ENCODE data around the gene ANKRD44. TPM values are rescaled to one million over a fixed set of nuclear protein-coding genes. Genes with fewer than 3 reads are reported as not detected.

ANKRD44 gene
- total and polyA plus RNA-seq, 4 experiments from 2014 or later: 51.5 to 248 (median 158) TPM

DNA sequence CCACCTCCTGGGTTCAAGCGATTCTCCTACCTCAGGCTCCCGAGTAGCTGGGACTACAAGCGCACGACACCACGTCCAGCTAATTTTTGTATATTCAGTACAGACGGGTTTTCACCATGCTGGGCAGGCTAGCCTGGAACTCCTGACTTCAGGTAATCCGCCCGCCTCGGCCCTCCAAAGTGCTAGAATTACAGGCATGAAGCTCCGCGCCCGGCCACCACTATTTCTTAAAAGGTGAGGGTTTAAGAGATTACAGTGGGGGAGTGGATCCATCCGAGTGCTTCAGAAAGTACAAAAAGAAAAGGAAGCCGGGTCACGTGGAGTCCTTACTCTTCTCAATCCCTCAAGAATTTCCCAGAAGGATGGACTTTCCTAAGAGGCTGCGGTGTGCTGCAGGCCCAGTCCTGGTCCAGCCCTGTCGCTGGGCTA, 146.9 kb downstream of the ANKRD44 start:
- Mint-ChIP-seq H3K4me3 (no peak overlapping the region), H3K27me3 (no peaks in the 10 kb centered on the region), H3K9me3 (no peaks in the 10 kb centered on the region), H3K4me1 (peaks cover 70 to 93% (median 79%) of the 10 kb centered on the region in 4 donors), H3K27ac (peak overlapping the region in 4 of 7 donors; percentile 30 to 81 (median 50)), H3K36me3 (peaks cover 17 to 36% of the 10 kb centered on the region in 2 donors)
- POLR2A ChIA-PET (ENCODE audit: partially characterized antibody): interaction anchor here (1.6 kb wide), 1 partner anchor 17 kb away, joined by 4 read pairs; no protein-coding TSS in a partner anchor
- Histone ChIP-seq H3K27ac (ENCODE audit: low read depth, low read length) (no peak overlapping the region), H3K9me3 (ENCODE audit: control insufficient read depth in 1 of 2, low read length in 2 of 2) (no peaks in the 10 kb centered on the region), H3K36me3 (ENCODE audit: insufficient read depth, low read length) (peaks cover 4% of the 10 kb centered on the region), H3K27me3 (ENCODE audit: insufficient read depth, low read length) (no peaks in the 10 kb centered on the region), H3K4me1 (ENCODE audit: insufficient read depth, low read length) (peaks cover 97% of the 10 kb centered on the region), H3K4me3 (ENCODE audit: low read length in 2 of 2) (no peak overlapping the region)
- CTCF ChIA-PET (ENCODE audit: partially characterized antibody): interaction anchor here (3.0 kb wide), 1 partner anchor 26 kb away, joined by 10 read pairs; no protein-coding TSS in a partner anchor
- intact Hi-C loops (cut with micrococcal nuclease): no loop called here
- no peak for DNase-seq

DNA sequence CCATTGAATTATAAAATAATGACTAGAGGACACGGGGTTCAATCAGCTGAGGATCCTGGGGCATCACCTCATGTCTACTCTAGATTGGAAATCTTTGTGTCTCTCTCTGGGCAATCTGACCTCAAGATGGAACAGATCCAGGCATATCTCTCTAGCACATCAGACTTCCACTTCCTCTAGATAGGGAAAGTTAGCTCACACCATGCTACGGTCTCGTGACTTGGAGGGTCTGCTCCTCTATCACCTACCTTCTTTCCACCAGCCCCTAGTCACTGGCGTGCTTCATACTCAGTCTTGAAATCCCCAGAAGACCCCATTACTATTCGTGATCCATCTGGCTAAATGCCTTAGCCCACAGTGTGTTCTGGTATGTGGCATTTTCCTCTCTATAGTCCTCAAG, 148.8 kb downstream of the ANKRD44 start:
- H3K27ac ChIP-seq (ENCODE audit: low read depth, low read length): no peak overlapping the region
- H3K36me3 Mint-ChIP-seq: peaks cover 17 to 44% of the 10 kb centered on the region in 2 donors
- no peaks in the 10 kb centered on the region for H3K27me3 Mint-ChIP-seq
- peaks cover 64 to 87% (median 75%) of the 10 kb centered on the region in 4 donors for H3K4me1 Mint-ChIP-seq
- intact Hi-C loops (cut with micrococcal nuclease): no loop called here
- peaks cover 80% of the 10 kb centered on the region for H3K4me1 ChIP-seq (ENCODE audit: insufficient read depth, low read length)
- ChIA-PET POLR2A (ENCODE audit: partially characterized antibody) (interaction anchor here (0.9 kb wide), 1 partner anchor 30 kb away, joined by 3 read pairs; no protein-coding TSS in a partner anchor), CTCF (ENCODE audit: partially characterized antibody) (interaction anchor here (1.0 to 3.0 kb wide), 6 partner anchors 13 to 70 kb away, joined by 3 to 10 read pairs (median 3); no protein-coding TSS in a partner anchor)
- no peak overlapping the region for H3K4me3 ChIP-seq (ENCODE audit: low read length in 2 of 2)
- H3K9me3 ChIP-seq (ENCODE audit: control insufficient read depth in 1 of 2, low read length in 2 of 2): no peaks in the 10 kb centered on the region
- DNase-seq: no peak
- H3K27me3 ChIP-seq (ENCODE audit: insufficient read depth, low read length): no peaks in the 10 kb centered on the region
- H3K36me3 ChIP-seq (ENCODE audit: insufficient read depth, low read length): no peaks in the 10 kb centered on the region
- peak overlapping the region in 5 of 8 donors; percentile 0 to 69 (median 17) for H3K4me3 Mint-ChIP-seq
- peak overlapping the region; percentile 10 to 91 (median 72) for H3K27ac Mint-ChIP-seq
- peaks cover 0 to 2% (median 0%) of the 10 kb centered on the region in 8 donors for H3K9me3 Mint-ChIP-seq

DNA sequence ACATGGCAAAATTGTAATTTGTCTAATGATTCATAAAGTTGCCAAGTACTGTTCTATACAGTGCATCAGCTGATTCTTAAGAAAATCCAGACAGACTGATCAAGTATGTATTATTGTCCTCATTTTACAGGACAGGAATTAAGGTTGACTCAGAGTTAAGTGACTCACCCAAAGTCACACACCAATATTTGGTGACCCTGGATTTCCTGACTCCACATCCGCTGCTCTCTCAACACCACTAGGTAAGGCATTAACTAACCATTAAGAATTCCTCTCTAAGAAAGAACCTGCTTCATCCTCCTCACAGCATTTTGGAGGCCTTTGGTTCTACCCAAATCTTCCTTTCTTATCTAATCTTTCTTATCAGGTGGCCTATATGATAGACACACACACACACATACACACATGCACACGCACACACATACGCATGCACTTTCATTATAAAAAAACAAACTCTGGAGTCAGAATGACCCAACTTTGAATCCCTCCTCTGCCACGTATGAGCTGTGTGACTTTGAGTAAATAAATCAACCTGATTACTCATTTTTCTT, 150.8 kb downstream of the ANKRD44 start:
- peaks cover 0 to 6% (median 2%) of the 10 kb centered on the region in 8 donors for H3K9me3 Mint-ChIP-seq
- H3K4me3 Mint-ChIP-seq: peak overlapping the region in 6 of 8 donors; percentile 10 to 65 (median 44)
- intact Hi-C loops (cut with micrococcal nuclease): no loop called here
- H3K4me1 Mint-ChIP-seq: peaks cover 65 to 82% (median 74%) of the 10 kb centered on the region in 4 donors
- peaks cover 23 to 42% of the 10 kb centered on the region in 2 donors for H3K36me3 Mint-ChIP-seq
- ChIA-PET CTCF (ENCODE audit: partially characterized antibody) (interaction anchor here (0.6 to 2.6 kb wide), 7 partner anchors 9 to 47 kb away, joined by 3 to 15 read pairs (median 3); no protein-coding TSS in a partner anchor), POLR2A (ENCODE audit: partially characterized antibody) (interaction anchor here (1.4 to 1.5 kb wide), 3 partner anchors 9 to 38 kb away, joined by 3 to 5 read pairs (median 4); no protein-coding TSS in a partner anchor)
- peaks cover 69% of the 10 kb centered on the region for H3K4me1 ChIP-seq (ENCODE audit: insufficient read depth, low read length)
- peak overlapping the region; percentile 70 to 91 (median 81) for H3K27ac Mint-ChIP-seq
- H3K4me3 ChIP-seq (ENCODE audit: low read length in 2 of 2): no peak overlapping the region
- H3K27ac ChIP-seq (ENCODE audit: low read depth, low read length): peak overlapping the region; percentile 18
- H3K27me3 ChIP-seq (ENCODE audit: insufficient read depth, low read length): no peaks in the 10 kb centered on the region
- H3K27me3 Mint-ChIP-seq: no peaks in the 10 kb centered on the region
- H3K36me3 ChIP-seq (ENCODE audit: insufficient read depth, low read length): no peaks in the 10 kb centered on the region
- no peaks in the 10 kb centered on the region for H3K9me3 ChIP-seq (ENCODE audit: control insufficient read depth in 1 of 2, low read length in 2 of 2)
- DNase-seq: peak in 4 of 5 donors; percentile 23 to 83 (median 46)

- Histone ChIP-seq H3K4me3 (ENCODE audit: low read length in 2 of 2) (no peak overlapping the region), H3K36me3 (ENCODE audit: insufficient read depth, low read length) (no peaks in the 10 kb centered on the region), H3K9me3 (ENCODE audit: control insufficient read depth in 1 of 2, low read length in 2 of 2) (no peaks in the 10 kb centered on the region), H3K4me1 (ENCODE audit: insufficient read depth, low read length) (peaks cover 69% of the 10 kb centered on the region), H3K27me3 (ENCODE audit: insufficient read depth, low read length) (no peaks in the 10 kb centered on the region), H3K27ac (ENCODE audit: low read depth, low read length) (peak overlapping the region; percentile 18)
- DNase-seq: no peak
- Mint-ChIP-seq H3K36me3 (peaks cover 21 to 41% of the 10 kb centered on the region in 2 donors), H3K27ac (peak overlapping the region; percentile 65 to 84 (median 81)), H3K4me3 (peak overlapping the region in 3 of 8 donors; percentile 37 to 57 (median 50)), H3K27me3 (no peaks in the 10 kb centered on the region), H3K9me3 (peaks cover 0 to 6% (median 2%) of the 10 kb centered on the region in 8 donors), H3K4me1 (peaks cover 68 to 86% (median 77%) of the 10 kb centered on the region in 4 donors)
- ChIA-PET CTCF (ENCODE audit: partially characterized antibody) (interaction anchor here (0.7 to 2.6 kb wide), 7 partner anchors 10 to 118 kb away, joined by 3 to 15 read pairs (median 3); no protein-coding TSS in a partner anchor), POLR2A (ENCODE audit: partially characterized antibody) (interaction anchor here (1.4 to 1.5 kb wide), 2 partner anchors 10 to 39 kb away, joined by 3 to 5 read pairs; no protein-coding TSS in a partner anchor)
- intact Hi-C loops (cut with micrococcal nuclease): no loop called here
These were observed 151.7 kb downstream of the ANKRD44 start for GRCh38 chr2:197158591-197159550.

DNA sequence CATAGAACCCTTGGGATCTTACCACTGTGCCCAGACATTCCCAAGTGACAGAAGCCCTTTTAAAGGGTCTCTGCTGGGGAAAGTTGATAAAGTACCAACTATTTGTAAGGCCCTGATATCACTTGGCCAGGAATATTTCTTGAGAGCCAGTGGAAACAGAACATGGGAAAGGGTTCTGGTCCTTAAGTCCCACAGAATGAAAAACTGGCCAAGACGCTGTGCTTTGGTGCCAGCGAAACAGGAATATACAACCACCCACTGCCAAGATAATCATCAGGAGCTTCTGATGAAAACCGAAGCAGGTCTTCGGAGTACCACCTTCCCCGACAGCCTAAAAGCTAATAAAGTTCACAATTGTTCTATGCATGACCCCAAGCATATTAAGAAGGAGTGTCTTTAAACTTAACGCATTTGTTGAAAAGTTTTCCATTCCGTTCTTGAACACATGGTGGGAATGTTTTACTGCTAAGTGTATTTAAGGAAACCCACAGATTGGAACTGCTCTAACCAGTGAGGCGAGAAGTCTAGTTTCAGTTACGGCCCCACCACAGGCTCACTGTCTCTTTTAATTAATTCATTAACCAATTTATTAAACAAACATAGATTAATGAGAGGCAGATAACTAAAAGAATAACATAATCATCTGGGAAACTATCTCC, 152.6 kb downstream of the ANKRD44 start:
- H3K9me3 Mint-ChIP-seq: peaks cover 0 to 6% (median 2%) of the 10 kb centered on the region in 8 donors
- Histone ChIP-seq H3K4me3 (ENCODE audit: low read length in 2 of 2) (no peak overlapping the region), H3K4me1 (ENCODE audit: insufficient read depth, low read length) (peaks cover 69% of the 10 kb centered on the region), H3K36me3 (ENCODE audit: insufficient read depth, low read length) (no peaks in the 10 kb centered on the region), H3K27me3 (ENCODE audit: insufficient read depth, low read length) (no peaks in the 10 kb centered on the region), H3K27ac (ENCODE audit: low read depth, low read length) (no peak overlapping the region), H3K9me3 (ENCODE audit: control insufficient read depth in 1 of 2, low read length in 2 of 2) (no peaks in the 10 kb centered on the region)
- DNase-seq: no peak
- no peaks in the 10 kb centered on the region for H3K27me3 Mint-ChIP-seq
- ChIA-PET POLR2A (ENCODE audit: partially characterized antibody) (no interaction called here), CTCF (ENCODE audit: partially characterized antibody) (interaction anchor here (1.2 to 2.6 kb wide), 4 partner anchors 9 to 119 kb away, joined by 3 to 15 read pairs (median 4); no protein-coding TSS in a partner anchor)
- H3K27ac Mint-ChIP-seq: peak overlapping the region; percentile 25 to 82 (median 55)
- intact Hi-C loops (cut with micrococcal nuclease): no loop called here
- peaks cover 71 to 87% (median 79%) of the 10 kb centered on the region in 4 donors for H3K4me1 Mint-ChIP-seq
- H3K36me3 Mint-ChIP-seq: peaks cover 23 to 35% of the 10 kb centered on the region in 2 donors
- peak overlapping the region in 2 of 8 donors; percentile 17 to 25 for H3K4me3 Mint-ChIP-seq

GRCh38 chr2:197156771-197157170, 153.8 kb downstream of the ANKRD44 start:
- CTCF ChIA-PET (ENCODE audit: partially characterized antibody): interaction anchor here (0.8 kb wide), 2 partner anchors 12 kb away, joined by 3 read pairs; no protein-coding TSS in a partner anchor
- intact Hi-C loops (cut with micrococcal nuclease): no loop called here

More at GRCh38 chr2:197156771-197157170, 153.8 kb downstream of the ANKRD44 start:
- POLR2A ChIA-PET (ENCODE audit: partially characterized antibody): interaction anchor here (0.6 to 1.7 kb wide), 3 partner anchors 10 to 17 kb away, joined by 3 to 8 read pairs (median 4); no protein-coding TSS in a partner anchor
- no peak overlapping the region for H3K4me3 ChIP-seq (ENCODE audit: low read length in 2 of 2)
- H3K9me3 ChIP-seq (ENCODE audit: control insufficient read depth in 1 of 2, low read length in 2 of 2): no peaks in the 10 kb centered on the region
- Mint-ChIP-seq H3K27me3 (no peaks in the 10 kb centered on the region), H3K27ac (peak overlapping the region in 3 of 7 donors; percentile 13 to 69 (median 39)), H3K36me3 (peaks cover 23 to 29% of the 10 kb centered on the region in 2 donors), H3K4me1 (peaks cover 71 to 87% (median 79%) of the 10 kb centered on the region in 4 donors), H3K9me3 (peaks cover 0 to 6% (median 2%) of the 10 kb centered on the region in 8 donors), H3K4me3 (peak overlapping the region in 1 of 8 donors; percentile 11)
- peaks cover 69% of the 10 kb centered on the region for H3K4me1 ChIP-seq (ENCODE audit: insufficient read depth, low read length)
- H3K27me3 ChIP-seq (ENCODE audit: insufficient read depth, low read length): no peaks in the 10 kb centered on the region
- no peak for DNase-seq
- H3K36me3 ChIP-seq (ENCODE audit: insufficient read depth, low read length): no peaks in the 10 kb centered on the region
- no peak overlapping the region for H3K27ac ChIP-seq (ENCODE audit: low read depth, low read length)

Measured in CD4-positive, alpha-beta memory T cell (primary cell).